K562 (cell line): ENCODE data around the gene TMED10. TPM values are rescaled to one million over a fixed set of nuclear protein-coding genes. Genes with fewer than 3 reads are reported as not detected.

ENCODE experiments used
- WHSC1 ChIP-seq: IDR thresholded peaks from one replicate; pipeline ENCODE4 v1.6.1; 2012; ENCODE audit warnings: low read length, control low read depth, inconsistent platforms
- polyA plus RNA-seq, 8 experiments: library from polyadenylated mRNA; depleted of rRNA in 4 of 8; stranded (reverse) in 5 of 8; unstranded in 3 of 8; fragments of >200 nt; fragmentation: Nextera tagmentation in 2 of 8; fragmentation: Illumina TruSeq in 1 of 8; extraction: Ambion mirVana in 2 of 8; extraction: Trizol in 1 of 8; gene quantifications; 2 replicates each; pipeline versions ENCODE4 v1.2.1 to v1.2.3, GENCODE V29; 2011 to 2014; ENCODE audit warnings: inconsistent platforms in 1 of 8, missing spikeins in 1 of 8
- total RNA-seq, 7 experiments: library from RNA; depleted of rRNA in 6 of 7; stranded (reverse); fragments of >200 nt in 6 of 7; fragmentation: Illumina TruSeq in 2 of 7; extraction: Trizol in 2 of 7; gene quantifications; 2 replicates each; pipeline versions ENCODE4 v1.2.1 to v1.2.3, GENCODE V29; 2011 to 2021; ENCODE audit warnings: low replicate concordance in 1 of 7
- TF ChIP-seq, protein P1 (sequence below), 2 experiments: fragments of 450-650 bp; IDR thresholded peaks; 2 replicates each; pipeline ENCODE4 v1.6.1; 2016; ENCODE audit warnings: mild to moderate bottlenecking in 2 of 2, borderline replicate concordance in 1 of 2, low read depth in 1 of 2, moderate library complexity in 1 of 2
- TF ChIP-seq, protein P2 (sequence below): fragments of 450-650 bp; IDR thresholded peaks from 2 replicates; pipeline ENCODE4 v1.6.1; 2014; ENCODE audit warnings: low read depth, mild to moderate bottlenecking, moderate library complexity, borderline replicate concordance

TMED10 gene
- total and polyA plus RNA-seq, 9 of the 15 experiments (the other 6 are each of a cell fraction or from before 2014, with no cell fraction given) = 62.2 to 233 (median 124) TPM

GRCh38 chr14:75090353-75090752, 86.1 kb downstream of the TMED10 start (continued):
- TF ChIP-seq, protein P1, sequence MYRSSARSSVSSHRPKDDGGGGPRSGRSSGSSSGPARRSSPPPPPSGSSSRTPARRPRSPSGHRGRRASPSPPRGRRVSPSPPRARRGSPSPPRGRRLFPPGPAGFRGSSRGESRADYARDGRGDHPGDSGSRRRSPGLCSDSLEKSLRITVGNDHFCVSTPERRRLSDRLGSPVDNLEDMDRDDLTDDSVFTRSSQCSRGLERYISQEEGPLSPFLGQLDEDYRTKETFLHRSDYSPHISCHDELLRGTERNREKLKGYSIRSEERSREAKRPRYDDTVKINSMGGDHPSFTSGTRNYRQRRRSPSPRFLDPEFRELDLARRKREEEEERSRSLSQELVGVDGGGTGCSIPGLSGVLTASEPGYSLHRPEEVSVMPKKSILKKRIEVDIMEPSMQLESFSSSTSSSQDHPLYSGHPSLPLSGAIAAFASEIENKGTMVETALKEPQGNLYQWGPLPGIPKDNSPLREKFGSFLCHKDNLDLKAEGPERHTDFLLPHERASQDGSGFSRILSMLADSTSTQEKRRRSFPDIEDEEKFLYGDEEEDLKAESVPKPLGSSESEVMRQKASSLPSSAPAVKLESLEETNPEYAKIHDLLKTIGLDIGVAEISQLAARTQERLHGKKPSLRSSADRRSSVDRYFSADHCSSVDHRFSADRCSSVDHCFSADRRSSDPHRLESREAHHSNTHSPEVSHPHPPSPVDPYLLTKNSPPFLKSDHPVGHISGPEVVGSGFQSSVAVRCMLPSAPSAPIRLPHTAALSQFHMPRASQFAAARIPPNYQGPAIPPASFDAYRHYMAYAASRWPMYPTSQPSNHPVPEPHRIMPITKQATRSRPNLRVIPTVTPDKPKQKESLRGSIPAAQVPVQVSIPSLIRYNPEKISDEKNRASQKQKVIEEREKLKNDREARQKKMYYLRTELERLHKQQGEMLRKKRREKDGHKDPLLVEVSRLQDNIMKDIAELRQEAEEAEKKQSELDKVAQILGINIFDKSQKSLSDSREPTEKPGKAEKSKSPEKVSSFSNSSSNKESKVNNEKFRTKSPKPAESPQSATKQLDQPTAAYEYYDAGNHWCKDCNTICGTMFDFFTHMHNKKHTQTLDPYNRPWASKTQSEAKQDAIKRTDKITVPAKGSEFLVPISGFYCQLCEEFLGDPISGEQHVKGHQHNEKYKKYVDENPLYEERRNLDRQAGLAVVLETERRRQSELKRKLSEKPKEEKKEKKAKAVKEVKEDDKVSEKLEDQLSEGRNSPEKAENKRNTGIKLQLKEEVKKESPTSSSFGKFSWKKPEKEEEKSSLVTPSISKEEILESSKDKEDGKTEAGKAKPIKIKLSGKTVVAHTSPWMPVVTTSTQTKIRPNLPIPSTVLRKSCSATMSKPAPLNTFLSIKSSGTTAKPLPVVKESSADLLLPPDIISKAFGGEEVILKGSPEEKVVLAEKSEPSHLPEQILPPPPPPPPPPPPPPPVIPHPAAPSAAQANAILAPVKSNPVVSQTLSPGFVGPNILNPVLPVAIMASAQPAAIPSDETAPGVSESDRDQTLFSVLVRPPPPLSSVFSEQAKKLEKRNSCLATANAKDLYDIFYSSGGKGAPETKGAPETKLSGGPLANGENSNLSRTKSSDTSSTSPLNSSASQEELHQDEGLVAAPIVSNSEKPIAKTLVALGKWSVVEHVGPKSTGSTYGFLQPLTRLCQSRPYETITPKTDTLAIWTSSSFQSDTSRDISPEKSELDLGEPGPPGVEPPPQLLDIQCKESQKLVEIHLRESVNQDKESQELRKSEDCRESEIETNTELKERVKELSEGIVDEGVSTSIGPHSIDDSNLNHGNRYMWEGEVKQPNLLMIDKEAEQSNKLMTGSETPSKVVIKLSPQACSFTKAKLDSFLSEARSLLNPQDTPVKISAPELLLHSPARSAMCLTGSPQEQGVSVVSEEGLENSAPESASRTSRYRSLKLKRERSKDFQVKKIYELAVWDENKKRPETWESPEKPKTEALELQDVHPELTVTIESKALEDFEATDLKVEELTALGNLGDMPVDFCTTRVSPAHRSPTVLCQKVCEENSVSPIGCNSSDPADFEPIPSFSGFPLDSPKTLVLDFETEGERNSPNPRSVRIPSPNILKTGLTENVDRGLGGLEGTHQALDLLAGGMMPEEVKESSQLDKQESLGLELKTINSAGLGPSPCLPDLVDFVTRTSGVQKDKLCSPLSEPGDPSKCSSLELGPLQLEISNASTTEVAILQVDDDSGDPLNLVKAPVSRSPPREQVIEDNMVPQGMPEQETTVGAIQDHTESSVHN (IDR thresholded peaks at IDR 0.05; ENCODE audit: borderline replicate concordance in 1 of 2, low read depth in 1 of 2) = no peak
- TF ChIP-seq, protein P2, sequence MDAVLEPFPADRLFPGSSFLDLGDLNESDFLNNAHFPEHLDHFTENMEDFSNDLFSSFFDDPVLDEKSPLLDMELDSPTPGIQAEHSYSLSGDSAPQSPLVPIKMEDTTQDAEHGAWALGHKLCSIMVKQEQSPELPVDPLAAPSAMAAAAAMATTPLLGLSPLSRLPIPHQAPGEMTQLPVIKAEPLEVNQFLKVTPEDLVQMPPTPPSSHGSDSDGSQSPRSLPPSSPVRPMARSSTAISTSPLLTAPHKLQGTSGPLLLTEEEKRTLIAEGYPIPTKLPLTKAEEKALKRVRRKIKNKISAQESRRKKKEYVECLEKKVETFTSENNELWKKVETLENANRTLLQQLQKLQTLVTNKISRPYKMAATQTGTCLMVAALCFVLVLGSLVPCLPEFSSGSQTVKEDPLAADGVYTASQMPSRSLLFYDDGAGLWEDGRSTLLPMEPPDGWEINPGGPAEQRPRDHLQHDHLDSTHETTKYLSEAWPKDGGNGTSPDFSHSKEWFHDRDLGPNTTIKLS = no peak
- TF ChIP-seq WHSC1 = no peak
